GM19193 (cell line): ENCODE measurements around the gene ZNF160.

Experiments used
- POLR2A ChIP-seq: IDR thresholded peaks from 4 replicates; pipeline ENCODE4 v1.6.1; 2011; ENCODE audit not compliant: insufficient read depth, insufficient read length; ENCODE audit errors: extremely low read depth

ZNF160 gene

DNA sequence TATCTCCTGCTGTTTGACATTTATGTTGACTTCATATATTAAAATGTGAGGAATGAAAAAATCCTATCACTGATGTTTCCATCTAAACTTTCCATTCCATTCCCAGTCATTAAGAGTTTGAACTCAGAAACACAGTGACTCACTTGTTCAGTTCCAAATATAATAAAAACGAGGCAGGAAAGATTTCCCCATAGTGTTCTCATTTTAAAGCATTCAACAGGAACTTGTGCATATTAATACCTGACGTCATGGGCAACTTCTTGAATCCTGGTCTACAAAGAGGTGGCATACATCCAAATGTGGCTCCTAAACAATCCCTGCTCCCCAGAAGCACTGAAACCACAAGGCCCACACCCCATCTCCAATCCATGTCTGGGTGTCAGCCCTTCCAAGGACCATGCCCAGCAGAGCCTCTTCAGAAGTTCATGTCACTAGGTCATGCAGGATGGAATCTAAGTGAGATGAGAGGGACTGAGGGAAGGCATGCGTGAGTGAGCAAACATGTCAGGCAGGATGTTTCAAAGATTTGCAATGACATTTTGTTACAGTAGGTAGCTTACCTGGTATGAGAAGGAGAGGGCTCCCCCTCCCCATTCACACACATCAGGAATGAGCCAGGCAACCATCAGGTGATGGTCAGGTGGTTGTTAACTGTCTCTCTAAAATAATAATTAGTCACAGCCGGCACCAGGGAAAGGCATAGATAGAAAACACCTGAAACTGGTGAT, 68.1 kb downstream of the ZNF160 start:
- no peak for TF ChIP-seq POLR2A

DNA sequence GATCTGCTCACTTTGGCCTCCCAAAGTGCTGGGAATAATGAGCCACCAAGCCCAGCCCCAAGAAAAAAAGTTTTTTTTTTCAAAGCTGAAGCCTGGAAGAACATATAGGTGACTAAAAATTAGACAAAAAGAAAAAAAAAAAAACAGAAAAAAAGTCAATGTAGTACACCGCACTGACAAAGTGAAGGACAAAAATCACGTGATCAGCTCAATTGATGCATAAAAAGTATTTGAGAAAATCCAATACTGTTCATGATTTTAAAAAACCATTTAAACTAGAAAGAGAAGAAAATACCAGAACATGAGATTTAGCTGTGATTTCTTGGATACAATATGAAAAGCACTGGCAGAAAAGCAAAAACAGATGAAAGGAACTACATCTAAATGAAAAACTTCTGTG, 69.2 kb downstream of the ZNF160 start:
- no peak for TF ChIP-seq POLR2A

DNA sequence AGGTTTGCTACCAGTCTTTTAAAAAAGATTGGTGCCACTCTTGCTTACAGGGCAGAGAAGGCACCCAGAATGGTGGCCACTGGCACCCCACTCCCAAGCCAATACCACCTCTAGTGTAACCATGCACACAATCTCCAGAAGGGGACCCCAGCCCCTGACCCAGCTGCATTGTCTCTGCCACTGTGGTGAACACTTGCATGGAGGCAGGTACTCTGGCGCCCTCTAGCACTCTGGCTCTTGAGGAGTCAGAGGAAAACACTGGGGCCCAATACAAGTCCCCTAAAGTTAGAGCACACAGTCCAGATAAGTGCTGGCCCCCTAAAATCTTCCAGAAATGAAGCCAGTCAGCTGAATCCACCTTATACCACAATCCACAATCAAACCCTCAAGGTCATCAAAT, 83.5 kb downstream of the ZNF160 start:
- no peak for TF ChIP-seq POLR2A
